NB4 (cell line): ENCODE results near the gene MCUR1.

Source experiments
- MYC ChIP-seq: IDR thresholded peaks from 2 replicates; pipeline ENCODE4 v1.6.1; 2011; ENCODE audit warnings: low read depth, low read length
- POLR2A ChIP-seq: IDR thresholded peaks from 2 replicates; pipeline ENCODE4 v1.6.1; 2011; ENCODE audit warnings: mild to moderate bottlenecking; ENCODE audit not compliant: insufficient read length; ENCODE audit errors: extremely low read depth
- TF ChIP-seq, protein P1 (sequence below): IDR thresholded peaks from one replicate; pipeline ENCODE4 v1.5.1; 2012; ENCODE audit warnings: low read depth, low read length
- TF ChIP-seq, protein P2 (sequence below): IDR thresholded peaks from 2 replicates; pipeline ENCODE4 v1.6.1; 2011; ENCODE audit warnings: low read depth, low read length

DNA sequence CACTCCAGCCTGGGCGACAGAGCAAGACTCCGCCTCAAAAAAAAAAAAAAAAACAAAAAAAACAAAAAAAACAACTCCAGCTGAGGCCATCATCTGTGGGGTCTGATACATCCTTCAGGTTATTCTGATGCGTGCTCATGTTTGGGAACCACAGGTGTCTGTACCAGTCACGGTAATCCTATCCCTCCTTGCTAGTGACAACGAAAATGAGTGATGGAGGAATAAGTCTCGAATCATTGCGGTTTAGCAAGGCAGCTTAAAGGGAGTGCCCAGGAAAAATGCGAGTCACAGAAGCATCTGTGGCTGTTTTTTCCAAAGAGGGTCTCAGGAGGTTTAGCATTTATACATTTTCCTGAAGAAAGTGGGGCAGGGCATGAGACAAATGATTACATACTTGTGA is 48.8 kb downstream of the MCUR1 start:
- TF ChIP-seq, protein P1, sequence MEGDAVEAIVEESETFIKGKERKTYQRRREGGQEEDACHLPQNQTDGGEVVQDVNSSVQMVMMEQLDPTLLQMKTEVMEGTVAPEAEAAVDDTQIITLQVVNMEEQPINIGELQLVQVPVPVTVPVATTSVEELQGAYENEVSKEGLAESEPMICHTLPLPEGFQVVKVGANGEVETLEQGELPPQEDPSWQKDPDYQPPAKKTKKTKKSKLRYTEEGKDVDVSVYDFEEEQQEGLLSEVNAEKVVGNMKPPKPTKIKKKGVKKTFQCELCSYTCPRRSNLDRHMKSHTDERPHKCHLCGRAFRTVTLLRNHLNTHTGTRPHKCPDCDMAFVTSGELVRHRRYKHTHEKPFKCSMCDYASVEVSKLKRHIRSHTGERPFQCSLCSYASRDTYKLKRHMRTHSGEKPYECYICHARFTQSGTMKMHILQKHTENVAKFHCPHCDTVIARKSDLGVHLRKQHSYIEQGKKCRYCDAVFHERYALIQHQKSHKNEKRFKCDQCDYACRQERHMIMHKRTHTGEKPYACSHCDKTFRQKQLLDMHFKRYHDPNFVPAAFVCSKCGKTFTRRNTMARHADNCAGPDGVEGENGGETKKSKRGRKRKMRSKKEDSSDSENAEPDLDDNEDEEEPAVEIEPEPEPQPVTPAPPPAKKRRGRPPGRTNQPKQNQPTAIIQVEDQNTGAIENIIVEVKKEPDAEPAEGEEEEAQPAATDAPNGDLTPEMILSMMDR, result no peak
- TF ChIP-seq POLR2A, result no peak
- TF ChIP-seq, protein P2, sequence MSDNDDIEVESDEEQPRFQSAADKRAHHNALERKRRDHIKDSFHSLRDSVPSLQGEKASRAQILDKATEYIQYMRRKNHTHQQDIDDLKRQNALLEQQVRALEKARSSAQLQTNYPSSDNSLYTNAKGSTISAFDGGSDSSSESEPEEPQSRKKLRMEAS, result no peak
- no peak for TF ChIP-seq MYC
